HG03196 (cell line): Measurements from ENCODE around the gene SLC26A5.

Source experiments
- ATAC-seq: cut with Tn5 transposase; IDR thresholded peaks from one replicate; pipeline ENCODE4 v1.9.1; 2021; ENCODE audit not compliant: unreplicated experiment

SLC26A5 gene

GRCh38 chr7:103348452-103348851, 97.6 kb downstream of the SLC26A5 start:
- ATAC-seq = no peak

GRCh38 chr7:103347507-103348267, 98.3 kb downstream of the SLC26A5 start, which contains the start of gene PSMC2:
TSS of gene PSMC2 (plus strand) at chr7:103347643. CDS start at chr7:103347712, 69 bp downstream.
- ATAC-seq = peak; percentile 79

- no peak for ATAC-seq
These were observed 99.6 kb downstream of the SLC26A5 start for GRCh38 chr7:103346396-103346795.

- ATAC-seq = peak; percentile 79
These were observed 101.4 kb downstream of the SLC26A5 start, which contains the start of gene DNAJC2 for GRCh38 chr7:103344453-103345149. TSS of gene DNAJC2 (minus strand) at chr7:103344767. CDS start at chr7:103344622, 145 bp downstream.

GRCh38 chr7:103343758-103344452, 102.1 kb downstream of the SLC26A5 start:
- ATAC-seq = peak; percentile 7

GRCh38 chr7:103343332-103343731, 102.7 kb downstream of the SLC26A5 start:
- ATAC-seq = no peak

GRCh38 chr7:103341466-103341865, 104.5 kb downstream of the SLC26A5 start:
- ATAC-seq = no peak

GRCh38 chr7:103338864-103339263, 107.1 kb downstream of the SLC26A5 start:
- ATAC-seq = no peak

- ATAC-seq = no peak
These were observed 109.2 kb downstream of the SLC26A5 start for GRCh38 chr7:103336761-103337160.

- ATAC-seq = no peak
These were observed 120.3 kb downstream of the SLC26A5 start for GRCh38 chr7:103325744-103326143.
